ENCODE data around the gene ALDH8A1. TPM values are rescaled to one million over a fixed set of nuclear protein-coding genes. Genes with fewer than 3 reads are reported as not detected.

ALDH8A1 gene
- total RNA-seq, 1 donor from 2014 or later, result 1.1 TPM

- no peak for DNase-seq (ENCODE audit: low spot score)
These were observed 76.2 kb downstream of the ALDH8A1 start for GRCh38 chr6:134873500-134874388.

GRCh38 chr6:134870677-134871498 lies 79.0 kb downstream of the ALDH8A1 start:
- no peak for DNase-seq (ENCODE audit: low spot score)

- DNase-seq (ENCODE audit: low spot score), result no peak
These were observed 81.1 kb downstream of the ALDH8A1 start for GRCh38 chr6:134868812-134869211.

Small RNA genes lying within 50 kb of the gene (microRNA-seq; reads per million reads assigned to microRNA genes)
- gene MIR3662 (ENCODE audit: borderline number of aligned reads), result not detected

Other genes starting within 250 kb of the ALDH8A1 start
- 66.4 TPM for gene HBS1L, start 104.7 kb upstream of the ALDH8A1 start, total RNA-seq
- gene MYB, start 231.2 kb upstream of the ALDH8A1 start, total RNA-seq, result 0.16 TPM